ENCODE data around the gene BICC1. TPM values are rescaled to one million over a fixed set of nuclear protein-coding genes. Genes with fewer than 3 reads are reported as not detected.

Gene BICC1
- total RNA-seq, 4 donors from 2014 or later, result 4.7 to 29.7 (median 18.0) TPM

DNA sequence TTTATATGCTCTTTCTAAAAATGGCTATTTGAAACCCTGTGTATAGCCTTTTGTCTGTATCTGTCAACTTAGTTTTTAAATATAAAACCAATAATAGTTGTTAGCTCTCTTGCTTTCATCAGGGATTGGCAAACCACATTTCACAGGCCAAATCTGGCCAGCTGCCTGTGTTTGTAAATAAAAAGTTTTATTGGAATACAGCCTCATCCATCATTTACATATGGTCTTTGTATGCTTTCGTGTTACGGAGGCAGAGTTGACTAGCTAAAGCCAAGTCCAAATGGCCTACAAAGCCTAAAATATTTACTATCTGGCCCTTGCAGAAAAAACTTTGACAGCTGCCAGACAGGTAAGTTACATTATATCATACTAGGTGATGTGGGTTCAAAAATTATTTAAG is 235.0 kb downstream of the BICC1 start:
- H3K4me3 ChIP-seq, result no peak overlapping the region
- peaks cover 12 to 15% of the 10 kb centered on the region in 2 donors for H3K4me1 ChIP-seq
- H3K9me3 ChIP-seq, result no peaks in the 10 kb centered on the region
- H3K36me3 ChIP-seq, result no peaks in the 10 kb centered on the region
- DNase-seq (no peak), ATAC-seq (no peak)
- no peak overlapping the region for H3K27ac ChIP-seq
- intact Hi-C loops (cut with DNase I; ENCODE audit: low total_unique reads) (no loop called here), in situ Hi-C loops (cut with MboI; ENCODE audit: low sequenced_read_pairs in 4 of 4) (no loop called here)
- TF ChIP-seq, protein P1, sequence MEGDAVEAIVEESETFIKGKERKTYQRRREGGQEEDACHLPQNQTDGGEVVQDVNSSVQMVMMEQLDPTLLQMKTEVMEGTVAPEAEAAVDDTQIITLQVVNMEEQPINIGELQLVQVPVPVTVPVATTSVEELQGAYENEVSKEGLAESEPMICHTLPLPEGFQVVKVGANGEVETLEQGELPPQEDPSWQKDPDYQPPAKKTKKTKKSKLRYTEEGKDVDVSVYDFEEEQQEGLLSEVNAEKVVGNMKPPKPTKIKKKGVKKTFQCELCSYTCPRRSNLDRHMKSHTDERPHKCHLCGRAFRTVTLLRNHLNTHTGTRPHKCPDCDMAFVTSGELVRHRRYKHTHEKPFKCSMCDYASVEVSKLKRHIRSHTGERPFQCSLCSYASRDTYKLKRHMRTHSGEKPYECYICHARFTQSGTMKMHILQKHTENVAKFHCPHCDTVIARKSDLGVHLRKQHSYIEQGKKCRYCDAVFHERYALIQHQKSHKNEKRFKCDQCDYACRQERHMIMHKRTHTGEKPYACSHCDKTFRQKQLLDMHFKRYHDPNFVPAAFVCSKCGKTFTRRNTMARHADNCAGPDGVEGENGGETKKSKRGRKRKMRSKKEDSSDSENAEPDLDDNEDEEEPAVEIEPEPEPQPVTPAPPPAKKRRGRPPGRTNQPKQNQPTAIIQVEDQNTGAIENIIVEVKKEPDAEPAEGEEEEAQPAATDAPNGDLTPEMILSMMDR (IDR thresholded peaks at IDR 0.05 in 4 of 5, conservative IDR thresholded peaks at IDR 0.05 in 1 of 5), result no peak
- TF ChIP-seq POLR2A (IDR thresholded peaks at IDR 0.05), result no peak
- no peaks in the 10 kb centered on the region for H3K27me3 ChIP-seq

DNA sequence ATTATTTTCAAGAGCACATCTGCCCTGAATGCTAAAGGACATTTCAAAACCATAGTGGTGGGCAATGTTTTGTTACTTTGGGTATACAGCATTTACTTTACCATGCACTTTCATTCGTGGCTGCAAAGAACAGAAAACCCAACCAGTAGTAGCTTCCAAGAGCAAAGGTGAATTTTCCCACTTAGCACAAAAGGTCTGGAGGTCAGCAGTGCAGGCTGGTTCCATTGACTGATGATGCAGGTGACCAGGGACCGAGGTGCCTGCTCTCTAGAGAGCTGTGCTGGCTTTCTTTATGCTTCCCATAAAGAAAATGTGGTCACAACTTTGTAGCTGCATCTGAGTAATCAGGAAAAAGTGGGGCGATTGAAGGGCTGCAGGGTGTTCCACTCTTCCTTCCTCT is 240.0 kb downstream of the BICC1 start:
- intact Hi-C loops (cut with DNase I; ENCODE audit: low total_unique reads) (no loop called here), in situ Hi-C loops (cut with MboI; ENCODE audit: low sequenced_read_pairs in 4 of 4) (no loop called here)
- Histone ChIP-seq H3K36me3 (no peaks in the 10 kb centered on the region), H3K9me3 (no peaks in the 10 kb centered on the region), H3K4me1 (peaks cover 26 to 36% of the 10 kb centered on the region in 2 donors), H3K27me3 (no peaks in the 10 kb centered on the region), H3K4me3 (no peak overlapping the region), H3K27ac (no peak overlapping the region)
- ATAC-seq (no peak), DNase-seq (no peak)
- TF ChIP-seq POLR2A (IDR thresholded peaks at IDR 0.05), result no peak
- TF ChIP-seq, protein P1 (IDR thresholded peaks at IDR 0.05 in 4 of 5, conservative IDR thresholded peaks at IDR 0.05 in 1 of 5), result no peak

DNA sequence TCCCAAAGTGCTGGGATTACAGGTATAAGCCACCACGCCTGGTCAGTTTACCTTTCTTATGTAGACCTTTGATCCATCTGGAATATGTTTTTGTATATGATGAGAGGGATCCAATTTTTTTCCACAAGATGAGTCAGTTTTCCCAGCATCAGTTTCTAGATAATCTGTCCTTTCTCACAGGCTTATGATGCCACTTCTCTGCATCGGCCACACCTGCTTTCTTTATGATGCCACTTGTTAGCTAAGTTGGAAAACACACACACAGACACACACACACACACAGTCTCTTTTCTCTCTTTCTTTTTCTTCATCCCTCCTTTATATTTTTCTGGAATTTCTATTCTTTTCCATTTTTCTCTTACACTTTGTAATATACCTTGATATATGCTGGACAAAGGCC is 240.8 kb downstream of the BICC1 start:
- in situ Hi-C loops (cut with MboI; ENCODE audit: low sequenced_read_pairs in 4 of 4), result no loop called here
- Histone ChIP-seq H3K27me3 (no peaks in the 10 kb centered on the region), H3K36me3 (no peaks in the 10 kb centered on the region), H3K9me3 (no peaks in the 10 kb centered on the region), H3K27ac (peak overlapping the region in 1 of 4 donors; percentile 88), H3K4me3 (no peak overlapping the region), H3K4me1 (peaks cover 34 to 43% of the 10 kb centered on the region in 2 donors)
- no peak for DNase-seq
- no peak for ATAC-seq
- TF ChIP-seq, protein P1 (IDR thresholded peaks at IDR 0.05 in 4 of 5, conservative IDR thresholded peaks at IDR 0.05 in 1 of 5), result no peak
- TF ChIP-seq POLR2A (IDR thresholded peaks at IDR 0.05), result no peak
- intact Hi-C loops (cut with DNase I; ENCODE audit: low total_unique reads), result no loop called here

DNA sequence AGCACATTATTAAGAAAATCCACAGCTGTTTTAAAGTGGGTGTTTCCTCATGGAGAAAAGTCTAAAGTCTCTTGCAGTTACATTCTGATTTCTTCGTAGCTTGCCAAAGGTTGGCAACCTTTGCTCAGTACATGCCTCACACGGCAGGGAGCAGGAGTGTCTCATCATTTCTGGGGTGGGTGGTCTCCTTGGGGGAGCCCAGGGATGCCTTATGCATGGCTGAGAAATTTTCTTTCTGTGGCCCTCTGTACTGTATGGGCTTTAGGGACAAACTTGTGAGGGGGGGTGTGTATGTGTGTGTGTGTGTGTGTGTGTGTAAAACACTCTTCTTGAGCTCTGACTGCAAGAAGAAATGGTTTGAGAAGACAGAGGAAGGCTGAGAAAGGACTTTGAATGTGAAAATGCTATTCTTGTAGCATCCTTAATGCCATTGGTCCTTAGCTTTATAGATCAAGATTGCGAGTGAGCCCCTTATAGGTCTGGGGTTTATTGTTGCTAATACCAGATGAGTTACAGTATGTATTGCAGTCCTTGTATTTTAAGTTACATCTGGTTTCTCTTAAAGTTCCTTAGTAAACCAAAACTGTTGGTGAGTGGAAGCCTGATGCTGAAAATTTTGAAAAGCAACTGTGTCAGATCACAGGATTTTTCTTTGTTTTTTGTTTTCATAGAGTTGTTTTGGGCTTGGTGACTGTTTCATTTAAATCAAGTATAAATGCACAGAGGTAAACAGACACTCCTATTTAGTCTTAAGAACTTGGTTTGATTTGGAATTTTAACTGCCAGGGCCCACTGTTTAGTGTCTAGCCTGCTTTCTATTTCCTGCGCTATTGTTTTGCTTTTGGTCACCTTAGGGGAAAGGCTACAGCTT is 242.0 kb downstream of the BICC1 start:
- H3K36me3 ChIP-seq, result no peaks in the 10 kb centered on the region
- H3K4me3 ChIP-seq, result no peak overlapping the region
- intact Hi-C loops (cut with DNase I; ENCODE audit: low total_unique reads) (no loop called here), in situ Hi-C loops (cut with MboI; ENCODE audit: low sequenced_read_pairs in 4 of 4) (no loop called here)
- H3K27me3 ChIP-seq, result no peaks in the 10 kb centered on the region
- ATAC-seq (no peak), DNase-seq (no peak)
- peak overlapping the region; percentile 59 to 88 (median 76) for H3K27ac ChIP-seq
- H3K9me3 ChIP-seq, result no peaks in the 10 kb centered on the region
- TF ChIP-seq, protein P1 (IDR thresholded peaks at IDR 0.05 in 4 of 5, conservative IDR thresholded peaks at IDR 0.05 in 1 of 5), result no peak
- TF ChIP-seq POLR2A (IDR thresholded peaks at IDR 0.05), result no peak
- peaks cover 36 to 45% of the 10 kb centered on the region in 2 donors for H3K4me1 ChIP-seq
